Measurements from ENCODE around the gene LRRC71. TPM values are rescaled to one million over a fixed set of nuclear protein-coding genes. Genes with fewer than 3 reads are reported as not detected.

Gene LRRC71
- total RNA-seq, 2 experiments from 2014 or later = not detected

GRCh38 chr1:156883919-156884318 lies 36.5 kb upstream of the LRRC71 start:
- no peak overlapping the region for H3K27ac ChIP-seq (ENCODE audit: low read depth in 1 of 2, low read length in 2 of 2)
- Mint-ChIP-seq H3K36me3 (ENCODE audit: low read depth) (no peaks in the 10 kb centered on the region), H3K4me3 (no peak overlapping the region), H3K27me3 (peaks cover 58% of the 10 kb centered on the region), H3K9me3 (no peaks in the 10 kb centered on the region), H3K27ac (no peak overlapping the region), H3K4me1 (ENCODE audit: low read depth) (no peaks in the 10 kb centered on the region)
- no peaks in the 10 kb centered on the region for H3K4me1 ChIP-seq (ENCODE audit: insufficient read depth, low read length)
- DNase-seq (no peak), ATAC-seq (ENCODE audit: poor library complexity) (no peak)
- H3K36me3 ChIP-seq (ENCODE audit: insufficient read depth, low read length) = no peaks in the 10 kb centered on the region
- ChIA-PET POLR2A (no interaction called here), CTCF (no interaction called here)
- no peaks in the 10 kb centered on the region for H3K9me3 ChIP-seq (ENCODE audit: control insufficient read depth in 1 of 2, insufficient read depth in 1 of 2, low read length in 2 of 2)
- H3K4me3 ChIP-seq (ENCODE audit: low read length) = no peak overlapping the region
- intact Hi-C loops (cut with DNase I, micrococcal nuclease) = no loop called here
- TF ChIP-seq, protein P1, sequence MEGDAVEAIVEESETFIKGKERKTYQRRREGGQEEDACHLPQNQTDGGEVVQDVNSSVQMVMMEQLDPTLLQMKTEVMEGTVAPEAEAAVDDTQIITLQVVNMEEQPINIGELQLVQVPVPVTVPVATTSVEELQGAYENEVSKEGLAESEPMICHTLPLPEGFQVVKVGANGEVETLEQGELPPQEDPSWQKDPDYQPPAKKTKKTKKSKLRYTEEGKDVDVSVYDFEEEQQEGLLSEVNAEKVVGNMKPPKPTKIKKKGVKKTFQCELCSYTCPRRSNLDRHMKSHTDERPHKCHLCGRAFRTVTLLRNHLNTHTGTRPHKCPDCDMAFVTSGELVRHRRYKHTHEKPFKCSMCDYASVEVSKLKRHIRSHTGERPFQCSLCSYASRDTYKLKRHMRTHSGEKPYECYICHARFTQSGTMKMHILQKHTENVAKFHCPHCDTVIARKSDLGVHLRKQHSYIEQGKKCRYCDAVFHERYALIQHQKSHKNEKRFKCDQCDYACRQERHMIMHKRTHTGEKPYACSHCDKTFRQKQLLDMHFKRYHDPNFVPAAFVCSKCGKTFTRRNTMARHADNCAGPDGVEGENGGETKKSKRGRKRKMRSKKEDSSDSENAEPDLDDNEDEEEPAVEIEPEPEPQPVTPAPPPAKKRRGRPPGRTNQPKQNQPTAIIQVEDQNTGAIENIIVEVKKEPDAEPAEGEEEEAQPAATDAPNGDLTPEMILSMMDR (IDR thresholded peaks at IDR 0.05) = no peak
- peaks cover 21 to 26% of the 10 kb centered on the region in 2 experiments for H3K27me3 ChIP-seq (ENCODE audit: control insufficient read depth in 1 of 2, insufficient read depth in 2 of 2, low read length in 2 of 2)

DNA sequence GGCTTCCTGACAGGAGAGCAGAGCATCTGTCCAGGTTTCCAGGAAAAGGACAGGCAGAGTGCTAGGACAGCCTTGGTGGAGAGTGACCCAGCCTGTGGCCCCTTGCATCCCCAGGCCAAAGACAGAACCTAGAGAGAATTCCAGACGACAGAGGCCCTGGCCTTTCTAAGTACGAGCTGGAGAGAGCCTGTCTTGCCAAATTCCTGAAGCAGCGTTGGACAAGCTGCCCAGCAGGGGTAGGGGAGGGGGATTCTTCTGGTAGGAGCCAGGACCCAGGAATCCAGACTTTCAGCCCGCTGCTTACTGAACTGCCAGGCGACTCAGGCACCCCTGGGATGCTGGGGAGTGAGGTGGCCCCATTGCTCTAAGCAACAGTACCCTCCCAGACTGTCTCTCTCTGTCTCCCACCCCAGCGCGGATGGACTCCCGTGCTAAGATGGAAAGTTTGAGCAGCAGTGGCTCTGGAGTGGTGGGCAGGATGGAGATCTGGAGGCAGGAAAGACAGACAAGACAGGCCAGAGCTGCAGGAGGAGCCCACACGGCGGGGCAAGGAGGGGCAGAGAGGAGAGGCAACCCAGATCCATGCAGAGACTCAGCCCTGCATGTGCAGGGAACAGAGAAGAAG lies 35.8 kb upstream of the LRRC71 start:
- Mint-ChIP-seq H3K9me3 (no peaks in the 10 kb centered on the region), H3K4me3 (no peak overlapping the region), H3K36me3 (ENCODE audit: low read depth) (no peaks in the 10 kb centered on the region), H3K27me3 (peaks cover 64% of the 10 kb centered on the region), H3K4me1 (ENCODE audit: low read depth) (no peaks in the 10 kb centered on the region), H3K27ac (no peak overlapping the region)
- no peaks in the 10 kb centered on the region for H3K4me1 ChIP-seq (ENCODE audit: insufficient read depth, low read length)
- H3K27me3 ChIP-seq (ENCODE audit: control insufficient read depth in 1 of 2, insufficient read depth in 2 of 2, low read length in 2 of 2) = peaks cover 21 to 26% of the 10 kb centered on the region in 2 experiments
- ATAC-seq (ENCODE audit: poor library complexity) (no peak), DNase-seq (no peak)
- no peak overlapping the region for H3K27ac ChIP-seq (ENCODE audit: low read depth in 1 of 2, low read length in 2 of 2)
- CTCF ChIA-PET = no interaction called here
- intact Hi-C loops (cut with DNase I, micrococcal nuclease) = no loop called here
- H3K36me3 ChIP-seq (ENCODE audit: insufficient read depth, low read length) = no peaks in the 10 kb centered on the region
- TF ChIP-seq, protein P1 (IDR thresholded peaks at IDR 0.05) = no peak
- POLR2A ChIA-PET = no interaction called here
- no peak overlapping the region for H3K4me3 ChIP-seq (ENCODE audit: low read length)
- H3K9me3 ChIP-seq (ENCODE audit: control insufficient read depth in 1 of 2, insufficient read depth in 1 of 2, low read length in 2 of 2) = no peaks in the 10 kb centered on the region

- peaks cover 4% of the 10 kb centered on the region for H3K4me1 ChIP-seq (ENCODE audit: insufficient read depth, low read length)
- TF ChIP-seq, protein P1 (IDR thresholded peaks at IDR 0.05) = no peak
- ChIA-PET POLR2A (no interaction called here), CTCF (interaction anchor here (0.9 kb wide), 1 partner anchor 88 kb away, joined by 3 read pairs; no protein-coding TSS in a partner anchor)
- H3K9me3 Mint-ChIP-seq = no peaks in the 10 kb centered on the region
- peaks cover 26 to 27% of the 10 kb centered on the region in 2 experiments for H3K27me3 ChIP-seq (ENCODE audit: control insufficient read depth in 1 of 2, insufficient read depth in 2 of 2, low read length in 2 of 2)
- no peaks in the 10 kb centered on the region for H3K9me3 ChIP-seq (ENCODE audit: control insufficient read depth in 1 of 2, insufficient read depth in 1 of 2, low read length in 2 of 2)
- H3K27ac ChIP-seq (ENCODE audit: low read depth in 1 of 2, low read length in 2 of 2) = no peak overlapping the region
- H3K4me1 Mint-ChIP-seq (ENCODE audit: low read depth) = no peaks in the 10 kb centered on the region
- H3K36me3 ChIP-seq (ENCODE audit: insufficient read depth, low read length) = no peaks in the 10 kb centered on the region
- H3K36me3 Mint-ChIP-seq (ENCODE audit: low read depth) = no peaks in the 10 kb centered on the region
- no peak overlapping the region for H3K27ac Mint-ChIP-seq
- no peak for DNase-seq
- no peak overlapping the region for H3K4me3 ChIP-seq (ENCODE audit: low read length)
- peaks cover 70% of the 10 kb centered on the region for H3K27me3 Mint-ChIP-seq
- intact Hi-C loops (cut with DNase I, micrococcal nuclease) = no loop called here
- H3K4me3 Mint-ChIP-seq = no peak overlapping the region
- ATAC-seq (ENCODE audit: poor library complexity) = no peak
Measured at GRCh38 chr1:156885314-156885713, 35.1 kb upstream of the LRRC71 start.
